ENCODE data around the gene NGFR.

GRCh38 chr17:49456183-49456965, 38.7 kb upstream of the NGFR start:
- no peak for TF ChIP-seq ELF4 (CRISPR knock-in tag; IDR thresholded peaks at IDR 0.05; ENCODE audit: low read depth)
- no peak for TF ChIP-seq CTCF (IDR thresholded peaks at IDR 0.05)
- no peak for TF ChIP-seq RELA (CRISPR knock-in tag; IDR thresholded peaks at IDR 0.05; ENCODE audit: borderline replicate concordance)
- TF ChIP-seq NR3C1 (CRISPR knock-in tag; conservative IDR thresholded peaks at IDR 0.05; ENCODE audit: low read depth): no peak
- no peak for TF ChIP-seq KAT7 (CRISPR knock-in tag; IDR thresholded peaks at IDR 0.05; ENCODE audit: borderline replicate concordance)
- no peak for TF ChIP-seq PREB (CRISPR knock-in tag; IDR thresholded peaks at IDR 0.05; ENCODE audit: borderline replicate concordance)
- no peak for TF ChIP-seq HMGXB4 (CRISPR knock-in tag; IDR thresholded peaks at IDR 0.05)
- no peak for TF ChIP-seq CREB1 (CRISPR knock-in tag; IDR thresholded peaks at IDR 0.05)
- no peak for TF ChIP-seq TCF7 (CRISPR knock-in tag; IDR thresholded peaks at IDR 0.05; ENCODE audit: low read depth)
- no peak for TF ChIP-seq NR2C2 (CRISPR knock-in tag; IDR thresholded peaks at IDR 0.05)
- TF ChIP-seq CBFB (CRISPR knock-in tag; IDR thresholded peaks at IDR 0.05; ENCODE audit: low read depth): no peak
- no peak for TF ChIP-seq ARID4B (CRISPR knock-in tag; IDR thresholded peaks at IDR 0.05; ENCODE audit: borderline replicate concordance)
- no peak for TF ChIP-seq USF2 (CRISPR knock-in tag; IDR thresholded peaks at IDR 0.05)
- no peak for TF ChIP-seq ZNF671 (CRISPR knock-in tag; IDR thresholded peaks at IDR 0.05)

All from WTC11 (cell line).